Stimulated activated CD4-positive, alpha-beta T cell treated with anti-CD3 and anti-CD28 coated beads, Interleukin-4, amount 100 ng/mL, for 1 hour (primary cell): ENCODE data around the gene THAP5.

ENCODE experiments used
- DNase-seq: peaks from one replicate; pipeline ENCODE4 v3.0.0-alpha.2; 2020

Gene THAP5, protein sequence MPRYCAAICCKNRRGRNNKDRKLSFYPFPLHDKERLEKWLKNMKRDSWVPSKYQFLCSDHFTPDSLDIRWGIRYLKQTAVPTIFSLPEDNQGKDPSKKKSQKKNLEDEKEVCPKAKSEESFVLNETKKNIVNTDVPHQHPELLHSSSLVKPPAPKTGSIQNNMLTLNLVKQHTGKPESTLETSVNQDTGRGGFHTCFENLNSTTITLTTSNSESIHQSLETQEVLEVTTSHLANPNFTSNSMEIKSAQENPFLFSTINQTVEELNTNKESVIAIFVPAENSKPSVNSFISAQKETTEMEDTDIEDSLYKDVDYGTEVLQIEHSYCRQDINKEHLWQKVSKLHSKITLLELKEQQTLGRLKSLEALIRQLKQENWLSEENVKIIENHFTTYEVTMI

GRCh38 chr7:108569381-108570145 lies at the start of gene THAP5, which contains the start of gene DNAJB9:
Gene THAP5, minus strand, starts transcription at chr7:108569706. Its CDS starts 137 bp downstream, at chr7:108569569.
Gene DNAJB9, plus strand, starts transcription at chr7:108569874. Its CDS starts 1,853 bp downstream, at chr7:108571727.
- DNase-seq = peak; percentile 98

DNA sequence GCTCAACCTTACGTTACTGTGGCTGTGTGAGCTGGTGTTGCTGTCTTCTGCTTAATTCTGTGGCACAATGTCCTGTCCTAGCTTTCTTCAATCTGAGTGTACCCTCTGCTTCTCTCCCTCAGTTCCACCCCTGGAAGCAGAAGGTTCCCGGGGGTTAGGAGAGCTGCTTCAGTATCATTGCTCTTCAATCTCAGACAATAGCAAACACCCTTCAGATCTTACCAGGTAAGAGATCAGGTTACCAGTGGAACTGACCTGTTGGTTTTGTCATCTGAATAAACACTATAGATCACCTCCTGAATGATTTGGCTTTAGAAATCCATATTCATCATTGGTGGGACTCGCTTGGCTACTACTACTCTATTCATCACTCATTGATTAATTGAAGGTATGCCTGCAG lies 48.5 kb upstream of the THAP5 start:
- DNase-seq = no peak

- DNase-seq = no peak
These were observed 45.4 kb upstream of the THAP5 start for GRCh38 chr7:108614896-108615295.

GRCh38 chr7:108613949-108614381 lies 44.5 kb upstream of the THAP5 start:
- no peak for DNase-seq

DNA sequence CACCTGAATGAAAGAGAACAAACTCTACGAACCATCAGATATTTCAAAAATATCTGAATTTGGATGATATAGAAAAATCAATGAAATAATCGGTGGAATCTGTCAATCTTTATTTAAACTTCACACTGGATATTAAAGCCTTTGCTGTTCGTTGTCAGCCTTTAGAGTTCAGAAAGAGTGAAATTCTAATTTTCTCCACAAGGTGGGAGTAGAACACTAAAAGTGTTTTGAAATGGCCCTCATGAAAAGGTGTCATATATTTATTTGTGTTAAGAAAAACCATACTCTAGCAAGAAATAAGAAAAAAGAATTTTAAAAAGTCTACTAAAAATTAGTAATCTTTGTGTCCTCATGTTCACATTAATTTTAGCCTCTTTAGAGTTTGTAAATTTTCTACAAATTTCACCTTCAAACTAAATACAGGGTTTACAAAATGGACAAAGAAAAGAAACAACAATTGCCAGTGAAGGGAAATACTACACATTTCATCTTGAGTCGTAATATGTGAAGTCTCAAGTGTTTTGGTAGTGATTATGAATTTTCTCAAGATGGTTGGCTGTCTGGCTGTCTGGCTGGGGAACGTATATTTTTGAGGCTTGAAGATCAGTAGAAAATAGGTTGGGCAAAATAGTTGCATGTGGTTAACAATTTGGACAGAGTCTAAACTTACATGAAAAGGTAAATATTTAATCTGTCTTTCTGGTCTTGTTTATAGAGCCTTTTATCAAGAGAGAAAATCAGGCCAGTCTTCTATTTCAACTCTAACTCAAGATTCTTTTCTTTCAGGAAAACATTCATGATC lies 43.8 kb upstream of the THAP5 start:
- DNase-seq = no peak

- DNase-seq = no peak
These were observed 41.8 kb upstream of the THAP5 start for GRCh38 chr7:108611268-108611667.

GRCh38 chr7:108609643-108610042 lies 40.1 kb upstream of the THAP5 start:
- DNase-seq = no peak

GRCh38 chr7:108605559-108606201 lies 36.2 kb upstream of the THAP5 start:
- no peak for DNase-seq

DNA sequence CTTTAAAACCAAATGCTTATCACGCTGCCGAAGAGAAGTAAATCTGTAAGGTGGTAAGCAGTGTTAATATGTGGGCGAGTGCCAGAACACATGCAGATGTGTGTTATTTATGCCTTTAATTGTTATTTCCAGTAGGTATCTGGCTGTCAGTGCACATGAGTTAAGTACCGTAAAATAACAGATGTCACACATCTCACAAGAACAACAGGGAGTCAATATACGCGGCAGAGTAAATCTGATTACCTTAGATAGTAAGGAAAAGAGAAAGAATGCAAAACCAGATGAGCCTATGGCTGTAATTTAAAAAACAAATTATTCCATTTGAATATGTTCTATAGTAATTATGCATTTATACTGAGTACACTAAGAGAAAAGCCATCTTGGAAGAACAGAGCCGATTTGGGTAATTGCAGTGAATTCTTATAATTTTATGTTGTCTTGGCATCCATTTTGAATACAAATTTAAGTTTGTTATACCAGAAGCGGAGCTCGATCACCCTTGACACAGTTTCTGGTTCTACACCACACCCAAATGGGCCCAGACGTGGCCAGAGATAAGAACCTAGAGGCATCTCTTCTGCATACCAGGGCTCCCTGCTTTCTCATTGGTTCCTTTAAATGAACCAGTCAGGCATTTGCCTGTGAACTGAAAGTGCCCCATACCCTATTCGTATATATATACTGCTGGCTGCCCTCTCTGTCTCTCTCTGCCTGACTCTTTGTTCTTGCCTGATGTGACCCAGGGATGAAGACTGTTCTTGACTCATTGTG lies 35.0 kb upstream of the THAP5 start:
- no peak for DNase-seq

DNA sequence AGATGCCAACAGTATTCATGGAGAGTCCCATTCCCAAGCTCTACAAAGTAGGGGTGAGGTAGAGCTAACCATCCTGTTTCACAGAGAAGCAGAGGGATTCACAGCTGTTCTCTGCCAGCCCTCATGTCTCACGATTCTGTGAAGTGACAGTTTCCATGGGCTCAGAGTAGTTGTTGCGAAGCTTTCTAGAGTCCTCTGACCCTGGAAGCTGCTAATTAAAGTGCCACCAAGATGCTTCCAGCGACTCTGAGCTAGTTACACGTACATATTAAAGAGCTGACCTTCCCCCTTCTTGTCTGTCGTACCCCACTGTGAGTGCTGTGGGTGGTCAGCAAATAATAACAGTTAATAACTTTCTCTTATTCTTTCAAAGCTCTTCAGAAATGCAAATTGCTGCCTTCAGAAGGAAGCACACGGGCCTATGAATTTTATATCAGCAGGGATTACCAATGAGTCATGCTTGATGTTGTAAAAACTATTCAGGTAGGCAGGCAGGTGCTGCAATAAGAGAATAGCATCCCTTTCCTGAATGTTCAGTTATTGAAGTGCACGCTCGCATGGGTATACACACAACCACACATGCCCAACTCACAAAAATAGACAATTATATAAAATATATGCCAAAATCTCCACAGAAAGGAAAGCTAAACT lies 34.3 kb upstream of the THAP5 start:
- DNase-seq = no peak

GRCh38 chr7:108600399-108600798 lies 30.9 kb upstream of the THAP5 start:
- DNase-seq = no peak

DNA sequence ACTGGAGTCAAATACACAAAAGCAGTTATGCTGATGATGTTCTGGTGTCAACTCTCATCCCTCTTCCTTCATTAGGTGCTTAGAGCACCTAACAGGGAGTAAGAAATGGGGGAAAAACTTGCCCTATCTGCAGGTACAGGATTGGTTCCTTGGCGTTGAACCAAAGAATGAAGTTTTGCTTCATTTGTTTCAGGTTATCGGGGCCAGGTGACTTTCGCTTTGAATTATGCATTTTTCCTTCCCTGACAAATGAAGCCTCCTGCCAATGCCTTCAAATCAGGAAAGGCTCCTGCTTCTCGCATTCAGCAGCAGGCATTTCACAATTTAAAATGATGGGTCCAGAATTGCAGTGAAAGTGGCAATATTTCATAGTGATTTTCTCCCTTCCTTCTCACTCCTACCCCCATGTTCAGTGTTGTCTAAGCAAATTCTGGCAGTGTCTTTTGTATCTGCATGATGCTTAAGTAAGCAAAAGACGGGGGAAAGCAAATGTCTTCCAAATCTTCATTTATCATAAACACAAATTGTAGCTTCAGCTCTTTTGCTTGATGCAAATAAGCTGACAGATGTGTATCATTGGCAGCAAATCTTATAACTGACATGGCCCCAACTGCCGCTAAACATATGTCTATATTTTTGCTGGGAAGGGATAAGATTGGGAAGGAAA lies 29.5 kb upstream of the THAP5 start:
- no peak for DNase-seq

DNA sequence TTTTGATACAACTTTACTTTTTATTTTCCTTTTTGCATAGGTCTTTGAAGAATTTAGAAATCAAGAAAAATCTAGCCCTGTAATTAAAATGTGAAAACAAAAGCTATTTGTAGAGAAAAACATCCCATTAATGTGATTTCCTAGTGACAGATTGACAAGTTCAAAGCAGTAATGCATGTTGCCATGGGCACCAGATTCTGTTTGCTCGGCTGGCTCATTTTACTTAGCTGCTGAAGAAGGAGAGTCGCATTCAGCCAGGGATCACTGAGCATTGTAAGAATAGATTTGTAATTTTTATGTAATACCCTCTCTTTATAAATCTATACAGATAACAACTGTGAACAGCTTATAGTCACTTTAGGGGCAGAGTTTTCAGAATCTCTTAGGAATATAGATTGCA lies 28.6 kb upstream of the THAP5 start:
- no peak for DNase-seq

DNA sequence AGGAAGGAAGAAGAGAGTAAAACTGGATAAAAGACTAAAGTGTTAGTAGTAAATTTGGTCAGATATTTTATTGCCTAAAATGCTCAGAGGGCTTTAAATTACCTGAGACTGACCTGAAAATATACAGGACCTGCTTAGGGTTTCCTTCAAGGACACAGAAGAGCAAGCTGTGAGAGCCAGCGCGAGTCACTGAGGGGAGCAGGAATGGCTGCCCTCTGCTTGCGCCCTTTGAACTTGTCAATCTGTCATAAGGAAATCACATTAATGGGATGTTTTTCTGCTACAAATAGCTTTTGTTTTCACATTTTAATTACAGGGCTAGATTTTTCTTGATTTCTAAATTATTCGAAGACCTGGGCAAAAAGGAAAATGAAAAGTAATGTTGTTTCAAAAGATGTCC lies 27.1 kb upstream of the THAP5 start:
- no peak for DNase-seq

- DNase-seq = no peak
These were observed 23.2 kb upstream of the THAP5 start for GRCh38 chr7:108592646-108593201.

DNA sequence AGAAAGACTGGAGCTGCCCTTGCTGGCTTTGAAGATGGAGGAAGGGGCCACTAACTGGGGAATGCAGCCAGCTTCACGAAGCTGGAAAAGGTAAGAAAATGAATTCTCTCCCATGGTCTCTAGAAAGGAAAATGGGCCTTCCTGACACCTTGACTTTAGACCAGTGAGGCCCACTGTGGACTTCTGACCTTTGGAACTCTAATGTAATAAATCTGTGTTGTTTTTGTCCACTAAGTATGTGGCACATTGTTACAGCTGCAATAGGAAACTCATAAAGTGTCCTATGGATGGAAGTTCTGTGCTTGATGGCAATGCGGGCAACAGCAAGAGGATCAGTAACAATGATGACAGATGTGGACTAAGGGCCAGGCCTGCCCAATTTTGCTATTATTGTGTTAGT lies 21.1 kb upstream of the THAP5 start:
- DNase-seq = no peak

DNA sequence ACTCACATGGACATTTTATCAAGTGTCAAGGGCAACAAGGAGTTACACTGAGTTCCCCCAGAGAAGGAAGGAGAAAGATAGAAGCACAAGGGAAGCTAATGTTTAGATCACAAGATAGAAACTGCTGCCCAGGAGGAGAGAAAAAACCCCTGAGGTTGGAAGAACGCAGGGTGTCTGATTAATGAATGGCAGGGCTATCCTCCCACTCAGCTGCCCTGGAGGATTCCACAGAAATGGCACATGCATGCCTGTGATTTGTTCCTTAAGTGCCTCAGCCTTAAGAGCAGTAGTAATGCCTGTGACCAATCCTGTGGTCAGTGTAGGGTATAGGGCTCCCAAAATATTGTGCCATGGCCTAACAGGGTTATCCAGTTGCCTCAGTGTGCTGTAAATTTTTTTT lies 20.4 kb upstream of the THAP5 start:
- no peak for DNase-seq

GRCh38 chr7:108589199-108589598 lies 19.7 kb upstream of the THAP5 start:
- DNase-seq = no peak

- DNase-seq = no peak
These were observed 16.8 kb upstream of the THAP5 start for GRCh38 chr7:108586274-108586710.

DNA sequence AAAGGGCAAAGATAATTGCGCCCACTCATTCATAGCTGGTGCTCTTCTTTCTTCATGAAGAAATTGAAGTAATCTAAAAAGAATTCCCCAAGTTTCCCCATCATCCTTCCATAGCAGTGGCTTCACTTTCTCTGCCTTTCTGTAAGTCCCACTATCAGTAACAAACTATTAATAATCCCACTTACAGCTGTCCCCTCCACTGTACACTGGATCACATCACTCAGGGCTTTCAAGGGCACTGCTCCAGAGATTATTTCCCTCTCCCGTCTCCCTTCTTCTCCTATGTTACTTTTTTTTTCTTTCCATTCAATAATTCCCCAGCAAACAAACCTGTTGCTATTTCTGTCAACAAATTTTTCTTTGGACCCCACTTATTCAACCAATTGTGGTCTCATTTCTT lies 16.3 kb upstream of the THAP5 start:
- no peak for DNase-seq
